Left kidney (tissue), 2 donors: ENCODE measurements around the gene C17orf67. TPM values are rescaled to one million over a fixed set of nuclear protein-coding genes. Genes with fewer than 3 reads are reported as not detected.
A peak's percentile ranks its signal among the peaks of the same experiment; 100 is the strongest.

Experiments used
- DNase-seq: peaks from one replicate; pipeline ENCODE4 v3.0.0-alpha.2; 2013
- polyA plus RNA-seq: library from polyadenylated mRNA; unstranded; fragments of 120-200 nt; gene quantifications from one replicate; pipeline ENCODE4 v1.2.1, GENCODE V29; 2013; ENCODE audit not compliant: insufficient read length

C17orf67 gene
- polyA plus RNA-seq, 1 donor, result 1.6 TPM

DNA sequence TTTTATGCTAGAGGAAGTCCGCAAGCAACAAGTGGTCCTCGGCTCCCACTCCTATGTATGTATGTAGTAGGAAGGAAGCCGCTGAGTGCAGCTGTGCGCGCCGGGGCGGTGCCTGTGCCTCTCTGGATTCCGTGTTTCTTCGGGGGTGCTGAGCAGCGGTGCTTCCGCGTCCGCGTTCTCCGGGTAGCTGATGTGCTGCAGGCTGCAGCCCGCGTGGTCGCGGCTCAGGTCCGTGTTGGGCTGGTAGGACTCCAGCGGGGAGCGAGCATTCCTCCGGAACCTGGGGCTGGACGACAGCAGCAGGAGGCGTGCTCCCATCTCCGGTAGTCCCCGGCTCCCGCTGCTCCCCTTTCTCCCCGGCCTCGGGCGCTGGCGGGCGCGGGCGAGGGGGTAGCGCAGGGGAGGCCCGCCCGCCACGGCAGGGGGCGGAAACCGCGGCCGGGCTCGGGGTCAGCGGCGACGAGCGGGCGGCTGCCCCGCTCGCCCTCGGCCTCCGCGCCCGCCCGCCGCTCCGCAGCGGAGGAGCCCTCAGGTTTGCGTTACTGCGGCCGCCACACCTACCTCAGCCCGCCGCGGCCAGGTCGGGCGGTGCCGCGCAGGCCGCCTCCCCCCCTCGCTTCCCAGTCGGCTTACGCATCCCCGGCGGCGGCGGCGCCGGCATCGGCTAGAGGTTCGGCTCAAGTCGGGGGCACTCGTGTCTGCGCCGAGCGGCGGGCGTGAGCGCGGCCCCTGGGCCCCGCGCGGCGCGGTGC lies 487 bp downstream of the C17orf67 start:
- peak; percentile 15 for DNase-seq

DNA sequence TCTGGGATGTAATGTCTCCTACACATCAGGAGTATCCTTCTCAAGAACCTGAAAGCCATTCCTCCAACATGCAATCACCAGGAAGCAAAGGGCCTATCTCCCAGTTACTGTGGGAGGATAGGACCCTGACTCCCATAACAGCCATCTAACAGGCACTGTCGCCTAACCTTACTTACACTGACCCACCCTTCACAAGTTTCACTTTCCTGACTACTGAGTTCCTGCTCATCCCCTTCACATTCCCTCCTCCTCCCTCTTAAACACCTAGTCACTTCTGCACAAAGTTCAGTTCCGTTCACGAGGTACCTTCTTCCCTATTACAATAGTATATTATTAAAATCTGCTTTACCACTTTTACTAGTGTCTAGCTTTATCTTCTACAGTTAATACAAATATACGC lies 1.3 kb downstream of the C17orf67 start:
- DNase-seq, result no peak

DNA sequence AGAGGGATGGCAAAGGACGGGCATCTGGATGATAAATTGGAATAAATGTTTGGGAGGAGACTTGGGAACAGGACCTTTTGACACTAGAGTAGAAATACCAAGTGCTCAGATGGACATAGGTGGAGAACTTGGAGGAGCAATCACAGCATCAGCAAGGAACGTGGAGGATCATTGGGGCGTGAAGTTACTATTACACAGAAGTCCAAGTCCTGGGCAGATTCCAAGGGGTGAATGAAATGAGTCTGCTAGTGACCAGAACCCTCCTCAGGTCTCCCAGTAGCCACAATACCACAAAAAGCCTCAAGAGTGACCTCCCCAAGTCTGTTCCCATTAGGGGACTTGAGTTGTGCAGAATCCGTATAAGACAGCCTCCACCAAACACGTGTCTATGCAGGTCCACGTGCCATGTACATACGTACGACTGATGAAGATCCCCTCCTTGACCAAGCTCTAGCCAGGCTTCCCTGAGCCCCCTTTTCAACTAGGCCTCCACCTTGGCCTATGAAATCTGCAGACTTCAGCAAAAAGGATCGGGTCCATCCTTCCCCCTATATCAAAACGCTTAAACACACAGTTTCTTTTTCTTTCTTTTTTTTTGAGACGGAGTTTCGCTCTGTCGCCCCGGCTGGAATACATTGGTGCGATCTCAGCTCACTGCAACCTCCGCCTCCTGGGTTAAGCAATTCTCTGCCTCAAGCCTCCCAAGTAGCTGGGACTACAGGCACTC lies 2.2 kb downstream of the C17orf67 start:
- DNase-seq, result no peak

DNA sequence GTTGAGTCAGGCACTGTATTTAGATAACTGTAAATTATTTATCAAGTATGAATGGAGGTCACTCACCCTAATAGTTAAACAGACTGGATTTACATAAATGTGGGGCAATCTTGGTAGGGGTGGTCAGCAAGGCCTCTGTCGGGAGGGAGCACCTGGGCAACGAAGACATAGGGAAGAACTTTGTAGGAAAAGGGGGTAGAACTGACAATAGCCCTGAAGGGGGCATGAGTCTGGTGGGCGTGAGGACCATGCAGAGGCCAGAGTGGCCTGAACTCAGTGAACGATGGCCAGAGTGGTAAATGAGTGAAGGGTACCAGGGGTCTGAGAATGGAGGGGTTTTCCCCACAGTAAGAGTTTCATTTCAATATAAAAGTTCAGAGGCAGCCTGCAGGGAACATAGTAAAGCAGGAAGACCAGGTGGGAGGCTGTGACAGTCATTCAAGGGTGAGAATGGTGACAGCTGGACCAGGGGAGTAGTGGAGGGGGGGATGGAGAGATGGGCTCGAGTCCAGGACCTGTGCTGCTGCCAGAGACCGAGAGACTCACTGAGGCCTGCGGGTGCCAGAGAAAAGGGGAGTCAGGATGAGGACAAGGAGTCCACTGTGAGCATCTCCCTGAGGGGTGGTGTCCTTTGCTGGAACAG lies 2.9 kb downstream of the C17orf67 start:
- DNase-seq, result no peak

- no peak for DNase-seq
Observed at GRCh38 chr17:56826611-56827414, 6.9 kb downstream of the C17orf67 start.

- no peak for DNase-seq
Observed at GRCh38 chr17:56824503-56824902, 9.2 kb downstream of the C17orf67 start.

DNA sequence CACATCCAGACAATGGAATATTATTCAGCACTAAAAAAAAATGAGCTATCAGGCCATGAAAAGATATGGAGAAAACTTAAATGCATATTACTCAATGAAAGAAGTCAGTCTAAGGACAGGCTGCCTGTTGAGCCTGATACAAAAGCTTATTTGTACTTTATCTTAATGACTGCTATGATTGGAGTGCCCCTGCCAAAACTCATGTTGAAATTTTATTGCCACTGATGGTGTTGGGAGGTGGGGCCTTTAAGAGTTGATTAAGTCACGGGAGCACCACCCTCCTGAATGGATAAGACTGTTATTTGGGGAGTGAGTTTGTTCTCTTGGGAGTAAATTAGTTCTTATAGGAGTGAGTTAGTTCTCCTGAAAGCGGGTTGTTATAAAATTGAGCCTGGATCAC lies 9.9 kb downstream of the C17orf67 start:
- DNase-seq, result no peak

DNA sequence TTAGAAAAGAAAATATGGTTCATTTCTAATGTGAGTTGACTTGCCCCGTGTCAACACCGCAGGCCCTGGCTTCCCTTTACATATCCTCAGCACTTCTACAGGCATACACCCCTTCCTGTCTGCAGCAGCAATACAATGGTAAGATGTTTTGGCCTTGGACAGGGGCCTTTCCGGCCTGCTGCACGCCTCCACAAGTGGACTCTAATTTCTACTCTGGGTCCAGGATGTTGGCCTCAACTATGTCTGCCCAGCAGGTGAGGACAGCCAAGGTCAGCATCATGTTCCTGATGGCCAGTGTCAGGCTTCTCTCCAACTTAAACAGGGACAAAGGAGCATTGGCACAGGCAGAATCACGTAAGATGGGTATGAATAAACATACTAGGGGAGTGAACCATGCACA lies 11.0 kb downstream of the C17orf67 start:
- no peak for DNase-seq

DNA sequence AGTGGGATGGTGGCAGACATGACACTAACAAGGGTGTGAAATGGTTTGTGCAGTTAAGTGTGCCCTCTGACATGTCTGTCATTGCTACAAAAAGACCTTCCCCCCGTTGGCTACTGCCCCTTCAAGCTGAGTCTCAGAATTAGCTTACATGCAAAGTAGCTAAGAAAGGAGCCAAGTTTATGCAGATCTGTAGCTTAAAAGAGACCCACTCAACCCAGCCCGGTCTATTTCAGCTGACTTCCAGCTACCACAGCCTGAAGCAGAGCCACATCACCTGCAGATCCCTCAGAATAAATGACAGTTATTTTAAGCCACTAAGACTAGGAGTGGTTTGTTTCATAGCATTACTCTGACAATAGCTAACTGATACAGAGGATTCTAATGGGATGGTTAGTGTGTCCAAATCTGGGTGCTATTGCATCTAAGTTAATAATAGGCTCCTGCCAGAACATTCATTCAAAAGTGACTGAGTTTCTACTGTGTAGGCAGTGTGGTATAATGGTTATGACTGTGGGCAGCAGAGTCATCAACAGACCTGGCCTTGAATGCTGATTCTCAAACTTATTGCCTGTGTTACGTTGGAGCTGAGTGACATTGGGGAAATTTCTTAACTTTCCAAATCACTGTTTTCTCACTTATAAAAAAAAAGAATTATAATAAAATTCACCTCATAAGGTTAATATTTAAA lies 11.7 kb downstream of the C17orf67 start:
- no peak for DNase-seq

- no peak for DNase-seq
Observed at GRCh38 chr17:56820207-56820606, 13.5 kb downstream of the C17orf67 start.

DNA sequence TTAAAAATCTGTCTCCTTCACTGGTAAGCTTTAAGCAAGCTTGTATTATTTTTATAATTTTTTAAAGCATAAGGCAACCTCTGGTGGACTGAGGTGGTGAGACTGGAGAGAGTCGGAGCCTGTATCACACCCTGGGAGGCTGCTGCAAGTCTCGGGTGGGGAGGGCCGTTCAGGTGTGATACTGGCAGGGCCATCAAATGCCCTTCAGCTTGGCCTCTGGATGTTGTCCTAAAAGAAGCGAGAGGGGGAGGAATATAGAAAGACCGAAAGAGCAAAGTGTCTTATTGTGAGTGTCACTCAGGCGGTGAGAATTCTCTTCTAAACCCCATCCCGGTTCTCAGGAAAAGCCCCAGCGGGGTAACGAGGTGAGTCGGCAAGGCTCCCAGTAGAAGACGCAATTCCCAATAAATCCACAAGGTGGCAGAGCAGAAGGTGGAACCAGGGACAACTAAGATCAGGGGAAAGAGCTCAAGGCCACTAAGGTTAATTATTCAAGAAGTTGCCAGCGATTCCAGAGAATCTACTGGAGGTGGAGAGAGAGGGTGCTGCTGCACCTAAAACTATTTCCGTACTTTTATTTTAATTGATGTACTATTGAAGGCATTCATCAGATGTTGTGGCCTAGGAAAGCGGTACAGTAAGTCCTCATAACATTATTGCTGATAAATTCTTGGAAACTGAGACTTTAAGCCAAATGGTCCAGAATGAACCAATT lies 14.1 kb downstream of the C17orf67 start:
- peak; percentile 67 for DNase-seq

- no peak for DNase-seq
Observed at GRCh38 chr17:56819030-56819429, 14.7 kb downstream of the C17orf67 start.

- no peak for DNase-seq
Observed at GRCh38 chr17:56817066-56817465, 16.7 kb downstream of the C17orf67 start.

- no peak for DNase-seq
Observed at GRCh38 chr17:56815711-56816110, 18.0 kb downstream of the C17orf67 start.

DNA sequence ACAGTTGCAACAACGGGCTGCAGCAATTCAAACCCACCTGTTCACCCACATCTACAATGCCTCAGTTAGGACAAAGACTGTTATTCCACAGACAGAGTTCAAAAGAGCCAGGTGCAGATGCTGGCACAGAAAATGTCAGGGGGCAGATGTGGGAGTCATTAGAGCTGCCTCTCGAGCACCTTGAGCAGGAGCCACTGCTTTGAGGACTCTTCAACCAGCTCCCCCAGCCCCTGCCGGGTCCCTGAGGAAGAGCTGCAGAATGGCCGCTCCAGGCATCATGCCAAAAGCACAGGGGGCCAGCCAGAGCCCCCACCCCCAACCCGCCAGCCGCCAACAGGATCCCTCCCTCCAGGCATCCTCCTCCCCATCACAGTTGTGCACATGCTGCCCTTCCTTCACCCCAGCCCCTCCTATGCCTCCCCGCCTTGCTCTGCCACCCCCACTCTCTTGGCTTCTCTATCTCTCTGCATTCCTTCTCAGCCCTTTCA lies 20.8 kb downstream of the C17orf67 start:
- no peak for DNase-seq

DNA sequence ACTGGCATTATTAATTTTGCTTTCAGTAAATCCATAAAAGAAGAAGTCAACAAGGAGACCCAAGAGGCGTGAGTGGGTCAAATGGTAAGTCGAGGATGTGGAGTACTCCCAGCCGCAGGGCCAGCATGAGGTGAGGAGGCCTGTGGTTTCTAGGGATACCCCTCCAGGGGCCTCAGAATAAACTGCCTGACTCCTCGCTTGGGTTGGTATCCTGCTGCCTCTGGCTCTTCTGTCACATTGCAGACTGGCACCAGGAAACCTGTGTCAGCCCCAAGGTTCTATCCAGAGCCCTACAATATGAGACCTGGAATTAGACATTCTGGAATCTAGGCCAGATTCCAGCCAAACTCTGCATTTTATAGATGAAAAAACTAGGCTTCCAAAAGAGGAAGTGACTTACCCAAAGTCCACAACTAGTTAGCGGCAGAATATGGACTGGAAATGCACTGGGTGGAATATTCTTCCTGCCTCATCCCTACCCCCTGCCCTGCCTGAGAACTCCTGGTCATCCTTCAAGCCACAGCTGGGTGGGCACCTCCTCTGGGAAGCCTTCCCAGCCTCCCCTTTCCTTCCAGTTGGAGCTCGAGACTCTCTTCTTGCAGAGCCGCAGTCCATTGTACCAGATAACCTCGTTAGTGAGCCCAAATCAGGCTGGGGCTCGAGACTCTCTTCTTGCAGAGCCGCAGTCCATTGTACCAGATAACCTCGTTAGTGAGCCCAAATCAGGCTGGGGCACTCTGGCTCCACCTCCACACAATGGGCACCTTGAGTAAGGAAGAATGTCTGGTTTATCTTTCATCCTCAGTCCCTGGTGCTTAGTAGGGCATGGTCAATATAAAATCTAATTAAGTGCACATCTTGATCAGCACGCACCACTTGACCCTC lies 22.6 kb downstream of the C17orf67 start:
- no peak for DNase-seq

- DNase-seq, result no peak
Observed at GRCh38 chr17:56810343-56810742, 23.4 kb downstream of the C17orf67 start.

DNA sequence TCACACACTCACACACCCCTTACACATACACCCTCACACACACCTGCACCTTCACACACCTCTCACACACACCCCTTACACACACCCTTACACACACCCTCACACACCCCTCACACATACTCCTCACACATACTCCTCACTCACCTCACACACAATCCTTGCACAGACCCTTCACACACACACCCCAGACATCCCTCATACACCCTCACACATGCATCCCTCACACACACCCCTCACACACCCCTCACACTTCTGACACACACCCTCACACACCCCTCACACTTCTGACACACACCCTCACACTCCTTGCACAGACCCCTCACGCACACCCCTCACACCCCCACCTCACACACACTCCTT lies 23.9 kb downstream of the C17orf67 start:
- DNase-seq, result no peak

- DNase-seq, result no peak
Observed at GRCh38 chr17:56809106-56809819, 24.5 kb downstream of the C17orf67 start.
